GM19025 (cell line): ENCODE data around the gene CLCN5.

Experiments
- ATAC-seq: cut with Tn5 transposase; IDR thresholded peaks from one replicate; pipeline ENCODE4 v1.9.1; 2021; ENCODE audit warnings: mild to moderate bottlenecking, low read depth, moderate library complexity; ENCODE audit not compliant: unreplicated experiment

CLCN5 gene

DNA sequence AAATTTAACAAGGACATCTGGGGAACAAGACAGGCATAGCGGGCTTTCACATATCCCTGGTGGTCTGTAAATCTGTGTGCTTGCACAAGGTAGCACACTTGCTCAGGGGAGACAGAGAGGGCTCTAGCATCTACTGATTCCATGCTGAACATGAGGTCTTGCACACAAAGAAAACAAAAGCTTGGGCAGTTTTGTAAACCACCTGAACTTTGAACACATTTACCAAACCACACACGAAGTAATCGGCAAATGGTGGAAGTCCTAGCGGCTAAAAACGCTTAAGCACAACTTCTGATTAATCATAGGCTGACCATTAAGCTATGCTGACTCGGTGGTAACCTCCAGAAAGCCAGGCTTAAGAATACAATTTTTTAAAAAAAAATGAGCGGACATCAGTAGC is 225.6 kb downstream of the CLCN5 start:
- no peak for ATAC-seq
